ENCODE data around the gene CDH18.

GRCh38 chr5:19767987-19768386, 220.0 kb downstream of the CDH18 start:
- TF ChIP-seq CTCF (IDR thresholded peaks at IDR 0.05) (no peak), POLR2AphosphoS5 (IDR thresholded peaks at IDR 0.05) (no peak)
